Uterus (tissue), 4 donors: ENCODE data around the gene LRRC3B. TPM values are rescaled to one million over a fixed set of nuclear protein-coding genes. Genes with fewer than 3 reads are reported as not detected.

Experiments
- DNase-seq, 2 donors: peaks; one replicate each; pipeline ENCODE4 v3.0.0-alpha.2; 2019 to 2020
- H3K27ac ChIP-seq, 2 donors: fragments of 200-600 bp; sonication (generic); 1 replicate in 1 of 2; 2 replicates in 1 of 2; pipeline ENCODE4 v1.5.1; 2016 to 2018
- H3K27me3 ChIP-seq, 2 donors: fragments of 200-600 bp; sonication (generic); one replicate each; pipeline ENCODE4 v1.5.1; 2018 to 2019; ENCODE audit warnings: control low read depth in 1 of 2
- H3K36me3 ChIP-seq, 2 donors: fragments of 200-600 bp; sonication (generic); one replicate each; pipeline ENCODE4 v1.5.1; 2019; ENCODE audit warnings: control low read depth in 1 of 2
- H3K4me1 ChIP-seq, 2 donors: fragments of 200-600 bp; sonication (generic); one replicate each; pipeline ENCODE4 v1.5.1; 2018 to 2019; ENCODE audit warnings: control low read depth in 1 of 2
- H3K4me3 ChIP-seq, 2 donors: fragments of 200-600 bp; sonication (generic); 1 replicate in 1 of 2; 2 replicates in 1 of 2; pipeline ENCODE4 v1.5.1; 2018 to 2019; ENCODE audit warnings: mild to moderate bottlenecking in 1 of 2
- H3K9me3 ChIP-seq, 2 donors: fragments of 200-600 bp; sonication (generic); one replicate each; pipeline ENCODE4 v1.5.1; 2019; ENCODE audit warnings: control low read depth in 1 of 2
- POLR2A ChIP-seq, 2 donors: fragments of 450-650 bp; IDR thresholded peaks; one replicate each; pipeline ENCODE4 v1.6.1; 2016; ENCODE audit warnings: antibody characterized with exemption in 2 of 2, mild to moderate bottlenecking in 1 of 2, moderate library complexity in 1 of 2
- intact Hi-C: fragments of 100-400 bp; cut with DNase I; formaldehyde crosslinking; loops from one replicate; pipeline ENCODE4 v1.15.1; 2023; ENCODE audit warnings: low total_unique reads
- total RNA-seq, 4 donors: library from RNA; depleted of rRNA in 3 of 4; stranded (reverse); fragments of >200 nt in 3 of 4; gene quantifications; one replicate each; pipeline versions ENCODE4 v1.1.0 to v1.2.4, GENCODE V29; 2014 to 2023
- TF ChIP-seq, protein P1 (sequence below), 4 experiments: fragments of 200-600 bp in 2 of 4; fragments of 450-650 bp in 2 of 4; sonication (generic) in 2 of 4; IDR thresholded peaks; one replicate each; pipeline ENCODE4 v1.5.1; 2016 to 2019; ENCODE audit warnings: antibody characterized with exemption in 4 of 4, mild to moderate bottlenecking in 2 of 4, moderate library complexity in 1 of 4
- donor health status: DM: yes; HTN: yes; CAD: no.

LRRC3B gene
- total RNA-seq, 4 donors from 2014 or later: 0.26 to 14.0 (median 1.3) TPM; not detected in 1

DNA sequence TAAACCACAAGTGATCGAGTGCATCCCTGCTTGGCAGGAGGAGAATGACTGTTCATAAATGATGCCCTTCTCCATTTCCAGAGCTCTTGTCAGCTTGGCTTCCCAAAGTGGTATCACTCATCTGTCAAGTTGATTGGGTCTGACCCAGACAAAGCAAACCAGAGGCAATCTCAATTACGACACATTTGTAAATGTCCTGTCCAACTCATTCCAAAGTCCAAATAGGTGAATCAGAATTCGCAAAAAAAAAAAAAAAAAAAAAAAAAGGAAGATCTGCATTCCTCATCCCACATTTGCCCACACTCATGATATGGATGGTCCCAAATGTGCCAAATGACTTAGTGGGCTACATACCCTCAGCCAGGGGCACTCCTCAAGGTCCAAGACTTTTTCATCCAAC is 91.9 kb downstream of the LRRC3B start:
- TF ChIP-seq POLR2A (IDR thresholded peaks at IDR 0.05): no peak
- TF ChIP-seq, protein P1, sequence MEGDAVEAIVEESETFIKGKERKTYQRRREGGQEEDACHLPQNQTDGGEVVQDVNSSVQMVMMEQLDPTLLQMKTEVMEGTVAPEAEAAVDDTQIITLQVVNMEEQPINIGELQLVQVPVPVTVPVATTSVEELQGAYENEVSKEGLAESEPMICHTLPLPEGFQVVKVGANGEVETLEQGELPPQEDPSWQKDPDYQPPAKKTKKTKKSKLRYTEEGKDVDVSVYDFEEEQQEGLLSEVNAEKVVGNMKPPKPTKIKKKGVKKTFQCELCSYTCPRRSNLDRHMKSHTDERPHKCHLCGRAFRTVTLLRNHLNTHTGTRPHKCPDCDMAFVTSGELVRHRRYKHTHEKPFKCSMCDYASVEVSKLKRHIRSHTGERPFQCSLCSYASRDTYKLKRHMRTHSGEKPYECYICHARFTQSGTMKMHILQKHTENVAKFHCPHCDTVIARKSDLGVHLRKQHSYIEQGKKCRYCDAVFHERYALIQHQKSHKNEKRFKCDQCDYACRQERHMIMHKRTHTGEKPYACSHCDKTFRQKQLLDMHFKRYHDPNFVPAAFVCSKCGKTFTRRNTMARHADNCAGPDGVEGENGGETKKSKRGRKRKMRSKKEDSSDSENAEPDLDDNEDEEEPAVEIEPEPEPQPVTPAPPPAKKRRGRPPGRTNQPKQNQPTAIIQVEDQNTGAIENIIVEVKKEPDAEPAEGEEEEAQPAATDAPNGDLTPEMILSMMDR (IDR thresholded peaks at IDR 0.05): no peak
- Histone ChIP-seq H3K4me3 (no peak overlapping the region), H3K9me3 (no peaks in the 10 kb centered on the region), H3K36me3 (no peaks in the 10 kb centered on the region), H3K27ac (no peak overlapping the region), H3K27me3 (no peaks in the 10 kb centered on the region), H3K4me1 (no peaks in the 10 kb centered on the region)
- intact Hi-C loops: no loop called here
- DNase-seq: no peak

DNA sequence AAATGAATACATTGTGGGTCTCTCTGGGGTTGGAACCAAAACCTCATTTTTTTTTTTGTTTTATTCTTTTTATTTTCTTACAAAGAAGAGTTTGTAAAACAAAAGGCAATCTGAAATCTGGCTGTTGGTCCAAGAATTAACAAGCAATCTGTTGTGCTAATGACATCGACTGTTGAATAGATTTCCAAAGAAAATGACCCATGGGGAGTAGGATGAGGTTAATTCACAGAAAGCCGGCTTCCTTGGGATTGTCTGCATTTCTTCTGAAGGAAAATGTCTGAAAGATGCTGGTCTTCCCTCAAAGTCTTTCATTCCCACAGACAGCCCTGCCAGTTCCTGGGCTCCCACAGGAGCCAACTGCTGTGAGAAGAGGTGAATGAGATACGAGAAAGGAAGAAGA is 92.9 kb downstream of the LRRC3B start:
- Histone ChIP-seq H3K4me1 (no peaks in the 10 kb centered on the region), H3K9me3 (no peaks in the 10 kb centered on the region), H3K36me3 (no peaks in the 10 kb centered on the region), H3K27me3 (no peaks in the 10 kb centered on the region), H3K27ac (no peak overlapping the region), H3K4me3 (no peak overlapping the region)
- TF ChIP-seq, protein P1 (IDR thresholded peaks at IDR 0.05): no peak
- TF ChIP-seq POLR2A (IDR thresholded peaks at IDR 0.05): no peak
- DNase-seq: no peak
- intact Hi-C loops: no loop called here

DNA sequence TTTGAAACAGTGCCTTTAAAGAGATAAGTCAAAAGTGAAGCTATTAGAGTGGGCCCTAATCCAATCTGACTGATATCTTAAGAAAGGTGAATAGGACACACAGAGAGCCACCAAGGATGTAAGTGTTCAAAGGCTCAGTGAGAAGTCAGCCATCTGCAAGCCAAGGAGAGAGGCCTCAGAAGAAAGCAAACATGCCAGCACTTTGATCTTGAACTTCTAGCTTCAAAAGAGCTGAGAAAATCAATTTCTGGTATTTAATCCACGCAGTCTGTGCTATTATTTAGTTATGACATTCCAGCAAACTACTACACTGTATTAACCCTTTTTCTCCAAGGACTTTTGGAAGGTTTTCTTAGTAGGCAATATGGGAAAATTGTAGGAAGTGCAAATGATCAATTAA is 95.7 kb downstream of the LRRC3B start:
- Histone ChIP-seq H3K4me3 (no peak overlapping the region), H3K27ac (no peak overlapping the region), H3K9me3 (no peaks in the 10 kb centered on the region), H3K4me1 (no peaks in the 10 kb centered on the region), H3K36me3 (no peaks in the 10 kb centered on the region), H3K27me3 (no peaks in the 10 kb centered on the region)
- intact Hi-C loops: no loop called here
- no peak for DNase-seq
- no peak for TF ChIP-seq POLR2A (IDR thresholded peaks at IDR 0.05)
- TF ChIP-seq, protein P1 (IDR thresholded peaks at IDR 0.05): no peak

DNA sequence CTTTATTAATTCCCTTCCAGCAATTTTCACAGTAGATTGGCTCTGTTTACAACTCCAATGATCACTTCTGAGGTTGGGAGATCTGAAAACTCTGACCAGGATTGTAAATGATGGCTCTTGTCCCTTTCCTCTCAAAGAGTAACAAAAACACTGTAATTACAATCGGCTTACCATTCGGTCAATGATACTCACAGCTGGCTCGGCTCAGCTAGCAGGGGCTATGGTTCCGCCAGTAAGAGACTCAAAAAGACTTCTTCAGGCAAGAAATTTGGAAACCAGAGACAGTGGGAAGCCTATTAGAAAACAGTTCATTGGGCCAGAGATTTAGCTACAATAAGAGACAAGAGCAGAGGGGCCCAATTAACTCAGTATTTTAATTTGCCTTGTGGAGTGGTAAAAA is 96.6 kb downstream of the LRRC3B start:
- no peak overlapping the region for H3K27ac ChIP-seq
- no peak for DNase-seq
- H3K27me3 ChIP-seq: no peaks in the 10 kb centered on the region
- H3K36me3 ChIP-seq: no peaks in the 10 kb centered on the region
- H3K4me3 ChIP-seq: no peak overlapping the region
- no peaks in the 10 kb centered on the region for H3K4me1 ChIP-seq
- no peak for TF ChIP-seq POLR2A (IDR thresholded peaks at IDR 0.05)
- TF ChIP-seq, protein P1 (IDR thresholded peaks at IDR 0.05): no peak
- H3K9me3 ChIP-seq: no peaks in the 10 kb centered on the region
- intact Hi-C loops: no loop called here

DNA sequence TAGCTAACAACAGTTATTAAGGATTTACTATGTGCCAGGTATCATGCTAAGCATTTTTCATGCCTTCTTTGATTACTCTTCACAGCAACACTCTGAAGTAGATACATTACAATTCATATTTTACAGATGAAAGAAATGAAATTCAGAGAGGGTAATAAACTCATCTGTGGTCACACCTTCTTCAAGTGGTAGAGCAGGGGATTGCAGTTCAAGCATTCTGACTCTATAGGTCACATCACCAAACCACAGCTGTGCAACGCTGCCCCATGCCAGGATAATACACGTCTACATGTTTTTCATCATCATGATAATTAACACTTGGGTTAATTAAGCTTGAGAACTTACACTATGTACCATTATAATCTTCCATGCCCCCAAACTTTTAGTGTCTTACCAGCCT is 98.5 kb downstream of the LRRC3B start:
- no peaks in the 10 kb centered on the region for H3K27me3 ChIP-seq
- intact Hi-C loops: no loop called here
- DNase-seq: no peak
- TF ChIP-seq, protein P1 (IDR thresholded peaks at IDR 0.05): no peak
- TF ChIP-seq POLR2A (IDR thresholded peaks at IDR 0.05): no peak
- no peaks in the 10 kb centered on the region for H3K4me1 ChIP-seq
- no peaks in the 10 kb centered on the region for H3K36me3 ChIP-seq
- no peak overlapping the region for H3K27ac ChIP-seq
- H3K4me3 ChIP-seq: no peak overlapping the region
- no peaks in the 10 kb centered on the region for H3K9me3 ChIP-seq
